ENCODE data around the gene AP1M1.

Gene AP1M1

DNA sequence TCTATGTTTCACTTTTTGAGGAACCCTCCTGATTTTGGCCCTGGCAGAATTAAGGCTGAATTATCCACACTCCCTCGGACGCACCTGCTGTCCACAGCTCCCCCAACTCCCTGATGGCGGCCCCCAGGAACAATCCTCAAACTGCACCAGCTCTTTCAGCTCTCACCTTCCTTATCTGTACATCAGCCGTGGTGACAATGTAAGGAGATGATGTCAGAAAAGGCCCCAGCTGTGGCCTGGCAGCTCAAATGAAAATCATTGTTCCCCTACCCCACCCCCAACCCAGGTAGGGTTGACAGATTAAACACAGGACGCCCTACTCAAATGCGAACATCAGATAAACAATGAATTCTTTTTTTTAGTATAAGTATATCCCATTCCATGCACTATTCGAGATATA, 91.9 kb downstream of the AP1M1 start:
- TF ChIP-seq, protein P1, sequence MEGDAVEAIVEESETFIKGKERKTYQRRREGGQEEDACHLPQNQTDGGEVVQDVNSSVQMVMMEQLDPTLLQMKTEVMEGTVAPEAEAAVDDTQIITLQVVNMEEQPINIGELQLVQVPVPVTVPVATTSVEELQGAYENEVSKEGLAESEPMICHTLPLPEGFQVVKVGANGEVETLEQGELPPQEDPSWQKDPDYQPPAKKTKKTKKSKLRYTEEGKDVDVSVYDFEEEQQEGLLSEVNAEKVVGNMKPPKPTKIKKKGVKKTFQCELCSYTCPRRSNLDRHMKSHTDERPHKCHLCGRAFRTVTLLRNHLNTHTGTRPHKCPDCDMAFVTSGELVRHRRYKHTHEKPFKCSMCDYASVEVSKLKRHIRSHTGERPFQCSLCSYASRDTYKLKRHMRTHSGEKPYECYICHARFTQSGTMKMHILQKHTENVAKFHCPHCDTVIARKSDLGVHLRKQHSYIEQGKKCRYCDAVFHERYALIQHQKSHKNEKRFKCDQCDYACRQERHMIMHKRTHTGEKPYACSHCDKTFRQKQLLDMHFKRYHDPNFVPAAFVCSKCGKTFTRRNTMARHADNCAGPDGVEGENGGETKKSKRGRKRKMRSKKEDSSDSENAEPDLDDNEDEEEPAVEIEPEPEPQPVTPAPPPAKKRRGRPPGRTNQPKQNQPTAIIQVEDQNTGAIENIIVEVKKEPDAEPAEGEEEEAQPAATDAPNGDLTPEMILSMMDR (IDR thresholded peaks at IDR 0.05; ENCODE audit: poor library complexity, severe bottlenecking): no peak
- no peaks in the 10 kb centered on the region for H3K9me3 ChIP-seq (ENCODE audit: severe bottlenecking)
- DNase-seq (ENCODE audit: low spot score): no peak
- H3K4me1 ChIP-seq (ENCODE audit: insufficient read depth, poor library complexity, severe bottlenecking): peaks cover 6% of the 10 kb centered on the region
- H3K27ac ChIP-seq (ENCODE audit: poor library complexity, severe bottlenecking): no peak overlapping the region
- H3K27me3 ChIP-seq (ENCODE audit: insufficient read depth, poor library complexity, severe bottlenecking): peaks cover 26% of the 10 kb centered on the region
- ATAC-seq (ENCODE audit: low read depth): no peak
- H3K4me3 ChIP-seq (ENCODE audit: severe bottlenecking): no peak overlapping the region
- H3K36me3 ChIP-seq (ENCODE audit: low read depth): no peaks in the 10 kb centered on the region

DNA sequence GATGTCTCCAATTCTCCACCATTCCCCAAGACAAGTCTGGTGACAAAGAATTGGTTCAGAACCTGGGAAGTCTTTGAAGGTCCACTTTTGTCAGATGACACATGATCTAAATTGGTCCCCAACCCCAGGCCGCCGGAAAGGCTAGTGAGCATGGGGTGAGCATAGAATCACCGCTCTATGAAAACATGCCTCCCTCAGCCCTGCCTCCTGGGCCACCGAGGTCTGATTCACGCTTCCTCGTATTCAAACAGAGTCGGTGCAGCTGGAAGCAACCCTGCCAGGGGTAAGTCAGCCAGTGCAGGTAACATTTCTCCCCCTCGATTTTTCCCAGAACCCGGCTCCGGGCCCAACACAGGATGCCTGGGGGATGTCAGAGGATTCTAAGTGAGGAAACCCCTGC, 93.0 kb downstream of the AP1M1 start:
- TF ChIP-seq, protein P1 (IDR thresholded peaks at IDR 0.05; ENCODE audit: poor library complexity, severe bottlenecking): no peak
- peaks cover 16% of the 10 kb centered on the region for H3K27me3 ChIP-seq (ENCODE audit: insufficient read depth, poor library complexity, severe bottlenecking)
- no peak overlapping the region for H3K27ac ChIP-seq (ENCODE audit: poor library complexity, severe bottlenecking)
- DNase-seq (ENCODE audit: low spot score): no peak
- no peaks in the 10 kb centered on the region for H3K36me3 ChIP-seq (ENCODE audit: low read depth)
- H3K4me3 ChIP-seq (ENCODE audit: severe bottlenecking): no peak overlapping the region
- ATAC-seq (ENCODE audit: low read depth): no peak
- H3K4me1 ChIP-seq (ENCODE audit: insufficient read depth, poor library complexity, severe bottlenecking): peaks cover 6% of the 10 kb centered on the region
- no peaks in the 10 kb centered on the region for H3K9me3 ChIP-seq (ENCODE audit: severe bottlenecking)

DNA sequence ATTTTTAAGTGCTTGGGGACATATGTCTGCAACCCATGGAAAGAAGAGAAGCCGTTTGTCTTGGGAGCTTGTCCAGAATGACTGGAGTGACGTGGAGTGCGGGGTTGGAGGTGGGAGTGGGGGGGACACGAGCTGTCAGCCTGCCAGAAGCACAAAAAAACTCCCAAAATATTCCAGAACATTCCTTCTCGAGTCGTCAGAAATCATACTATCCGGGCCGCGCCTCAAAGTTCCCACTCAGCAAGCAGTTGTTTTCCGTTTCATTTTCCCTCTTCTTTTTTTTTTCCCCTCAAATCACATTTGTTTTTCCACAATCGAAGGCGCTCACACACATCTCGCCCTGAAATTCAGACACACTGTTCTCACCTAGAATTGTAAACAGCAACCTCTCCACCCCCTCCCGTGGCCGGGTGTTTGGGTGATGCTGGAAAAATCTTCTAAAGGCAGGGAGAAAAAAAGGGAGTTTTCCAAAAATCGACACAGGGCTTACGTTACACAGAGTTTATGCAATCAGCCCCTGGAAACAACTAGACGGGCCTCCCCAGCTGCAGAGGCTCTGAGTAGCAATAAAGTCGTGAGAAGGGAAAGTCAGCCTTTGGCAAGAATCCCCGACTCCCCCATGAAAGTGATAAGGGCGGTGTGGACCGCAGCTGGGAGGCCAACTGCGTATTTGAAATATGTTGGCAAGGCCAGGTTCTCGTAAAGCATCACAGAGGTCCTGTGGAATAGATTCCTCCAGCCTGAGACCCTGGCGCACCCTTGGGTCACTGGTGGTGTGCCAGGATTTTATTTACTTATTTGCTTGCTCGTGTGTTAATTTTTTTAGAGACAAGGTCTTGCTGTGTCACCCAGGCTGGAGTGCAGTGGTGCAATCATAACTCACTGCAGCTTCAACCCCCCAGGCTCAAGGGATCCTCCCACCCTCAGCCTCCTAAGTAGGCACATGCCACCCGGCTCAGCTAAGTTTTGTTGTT, 95.7 kb downstream of the AP1M1 start:
- Histone ChIP-seq H3K9me3 (ENCODE audit: severe bottlenecking) (no peaks in the 10 kb centered on the region), H3K4me3 (ENCODE audit: severe bottlenecking) (no peak overlapping the region), H3K4me1 (ENCODE audit: insufficient read depth, poor library complexity, severe bottlenecking) (peaks cover 6% of the 10 kb centered on the region), H3K27ac (ENCODE audit: poor library complexity, severe bottlenecking) (no peak overlapping the region), H3K36me3 (ENCODE audit: low read depth) (no peaks in the 10 kb centered on the region), H3K27me3 (ENCODE audit: insufficient read depth, poor library complexity, severe bottlenecking) (no peaks in the 10 kb centered on the region)
- ATAC-seq (ENCODE audit: low read depth) (peak; percentile 54), DNase-seq (ENCODE audit: low spot score) (no peak)
- TF ChIP-seq, protein P1 (IDR thresholded peaks at IDR 0.05; ENCODE audit: poor library complexity, severe bottlenecking): no peak

DNA sequence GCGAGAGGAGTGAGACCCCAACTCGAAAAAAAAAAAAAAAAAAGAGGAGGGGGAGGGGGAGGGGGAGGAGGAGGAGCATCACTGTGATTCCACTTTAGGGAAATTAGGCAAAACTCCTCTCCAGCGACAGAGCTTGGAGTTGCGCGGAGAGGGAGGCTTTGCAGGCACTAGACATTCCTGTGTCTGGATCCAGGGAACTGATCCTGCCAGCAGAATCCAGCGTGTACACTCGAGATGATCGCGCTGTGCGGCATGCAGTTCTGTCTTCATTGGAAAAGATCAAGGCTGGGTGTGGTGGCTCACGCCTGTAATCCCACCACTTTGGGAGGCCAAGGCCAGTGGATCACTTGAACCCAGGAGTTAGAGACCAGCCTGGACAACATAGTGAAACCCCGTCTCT, 97.3 kb downstream of the AP1M1 start:
- Histone ChIP-seq H3K4me1 (ENCODE audit: insufficient read depth, poor library complexity, severe bottlenecking) (peaks cover 6% of the 10 kb centered on the region), H3K4me3 (ENCODE audit: severe bottlenecking) (no peak overlapping the region)
- DNase-seq (ENCODE audit: low spot score): no peak

More for the DNA sequence above, 97.3 kb downstream of the AP1M1 start:
- H3K36me3 ChIP-seq (ENCODE audit: low read depth): no peaks in the 10 kb centered on the region
- ATAC-seq (ENCODE audit: low read depth): no peak
- TF ChIP-seq, protein P1 (IDR thresholded peaks at IDR 0.05; ENCODE audit: poor library complexity, severe bottlenecking): no peak
- H3K27me3 ChIP-seq (ENCODE audit: insufficient read depth, poor library complexity, severe bottlenecking): no peaks in the 10 kb centered on the region
- H3K9me3 ChIP-seq (ENCODE audit: severe bottlenecking): no peaks in the 10 kb centered on the region
- no peak overlapping the region for H3K27ac ChIP-seq (ENCODE audit: poor library complexity, severe bottlenecking)

Data from RWPE2 (cell line).